ENCODE measurements around the gene GNB1. TPM values are rescaled to one million over a fixed set of nuclear protein-coding genes. Genes with fewer than 3 reads are reported as not detected.

Gene GNB1
- total and polyA plus RNA-seq, 10 of the 15 experiments (the other 5 are each of a cell fraction or from before 2014, with no cell fraction given) = 23.0 to 392 (median 93.9) TPM

- 0 out of 2 replicates have a peak, but pooled peaks have one; percentile 35 for TF ChIP-seq DPF2 (IDR thresholded peaks at IDR 0.05)
Observed at GRCh38 chr1:1782399-1783221, 108.3 kb downstream of the GNB1 start (continued).

- BruUV-seq (replicated peaks) = no TSS peak
- Histone ChIP-seq H4K20me1 (ENCODE audit: control insufficient read depth, insufficient read depth) (no peaks in the 10 kb centered on the region), H3K27ac (ENCODE audit: control insufficient read depth, insufficient read depth) (peak overlapping the region; percentile 98), H2AFZ (ENCODE audit: control insufficient read depth, low read depth, low read length) (no peak overlapping the region), H3K27me3 (replicated peaks in 1 of 2; ENCODE audit: control insufficient read depth in 2 of 2, insufficient read depth in 2 of 2, low read length in 1 of 2) (no peaks in the 10 kb centered on the region), H3K36me3 (ENCODE audit: control insufficient read depth in 2 of 2, insufficient read depth in 2 of 2, low read length in 1 of 2) (peaks cover 3 to 8% of the 10 kb centered on the region in 2 experiments; a peak in 2 of 4 replicates), H3K4me1 (ENCODE audit: control insufficient read depth, insufficient read depth, low read length) (peaks cover 46% of the 10 kb centered on the region), H3K79me2 (ENCODE audit: control insufficient read depth, insufficient read depth, low read length) (peaks cover 18% of the 10 kb centered on the region), H3K4me3 (no peak overlapping the region), H3K9ac (ENCODE audit: control insufficient read depth, insufficient read depth, low read length) (no peak overlapping the region; the same call in 1 of the 2 replicates), H3K4me2 (ENCODE audit: control insufficient read depth, insufficient read depth) (0 out of 2 replicates have a peak overlapping the region, but pooled peaks have one; percentile 12), H3K9me3 (replicated peaks; ENCODE audit: control insufficient read depth, insufficient read depth, low read length) (no peaks in the 10 kb centered on the region)
- DNase-seq (ENCODE audit: low read depth, low spot score) (no peak), FAIRE-seq (no peak), ATAC-seq (no peak)
- ChIA-PET RAD21 (ENCODE audit: unreplicated experiment) (interaction anchor here (1.9 kb wide), 1 partner anchor 124 kb away, joined by 4 read pairs; no protein-coding TSS in a partner anchor), CTCF (interaction anchor here (1.0 kb wide), 2 partner anchors 119 to 125 kb away, joined by 3 read pairs; no protein-coding TSS in a partner anchor), SMC1A (ENCODE audit: uncharacterized antibody, unreplicated experiment) (no interaction called here), POLR2A (no interaction called here)
- in situ Hi-C loops (cut with MboI) = loop anchor here (10.0 kb wide), 1 partner anchor 123 kb away; no protein-coding TSS in a partner anchor
- intact Hi-C loops (cut with micrococcal nuclease; ENCODE audit: unreplicated experiment) = no loop called here
- TF ChIP-seq SMC3 (IDR thresholded peaks at IDR 0.05; ENCODE audit: borderline replicate concordance, low read length) (no peak), HDGF (IDR thresholded peaks at IDR 0.05) (peak; percentile 73; the same call in 1 of the 2 replicates)
- 68% methylated on average over 7 of the region's 7 CpGs for WGBS (ENCODE audit: insufficient coverage, insufficient replicate concordance, low lambda C conversion rate, missing lambda C conversion rate)
Observed at GRCh38 chr1:1781526-1781903, 109.4 kb downstream of the GNB1 start.

Data from GM12878 (cell line).